Measurements from ENCODE around the gene SSC5D. TPM values are rescaled to one million over a fixed set of nuclear protein-coding genes. Genes with fewer than 3 reads are reported as not detected.

Gene SSC5D
- total and polyA plus RNA-seq, 2 experiments from 2014 or later, result 10.0 to 12.6 TPM

- Histone ChIP-seq H3F3A (ENCODE audit: insufficient read depth) (no peaks in the 10 kb centered on the region; the same call in 1 of the 2 replicates), H3K4me1 (ENCODE audit: insufficient read depth) (peaks cover 13% of the 10 kb centered on the region; the same call in 1 of the 2 replicates), H3K9me2 (ENCODE audit: insufficient read depth) (no peaks in the 10 kb centered on the region), H3K4me2 (ENCODE audit: unreplicated experiment) (peak overlapping the region; percentile 85), H3K4me3 (peak overlapping the region; percentile 87), H3K27me3 (replicated peaks; ENCODE audit: insufficient read depth) (no peaks in the 10 kb centered on the region), H3K9ac (peak overlapping the region; percentile 71), H3K36me3 (ENCODE audit: low read depth) (no peaks in the 10 kb centered on the region), H4K20me1 (ENCODE audit: insufficient read depth) (no peaks in the 10 kb centered on the region), H3K27ac (no peak overlapping the region), H2AFZ (no peak overlapping the region), H3K79me2 (ENCODE audit: insufficient read depth) (peaks cover 27% of the 10 kb centered on the region), H3K9me3 (ENCODE audit: low read depth) (no peaks in the 10 kb centered on the region)
- TF ChIP-seq EZH2 (IDR thresholded peaks at IDR 0.05; ENCODE audit: insufficient read depth, poor library complexity, severe bottlenecking), result no peak
- no peak for TF ChIP-seq EZH2phosphoT487 (IDR thresholded peaks at IDR 0.05; ENCODE audit: insufficient read depth, low read depth)
- no peak for DNase-seq
- 89% methylated on average over 13 of the region's 13 CpGs for WGBS, 2 experiments (ENCODE audit: low coverage in 1 of 2, low lambda C conversion rate in 2 of 2, missing lambda C conversion rate in 2 of 2)
- in situ Hi-C loops (cut with MboI), result no loop called here
Measured at GRCh38 chr19:55477905-55478304, 10.3 kb upstream of the SSC5D start.

DNA sequence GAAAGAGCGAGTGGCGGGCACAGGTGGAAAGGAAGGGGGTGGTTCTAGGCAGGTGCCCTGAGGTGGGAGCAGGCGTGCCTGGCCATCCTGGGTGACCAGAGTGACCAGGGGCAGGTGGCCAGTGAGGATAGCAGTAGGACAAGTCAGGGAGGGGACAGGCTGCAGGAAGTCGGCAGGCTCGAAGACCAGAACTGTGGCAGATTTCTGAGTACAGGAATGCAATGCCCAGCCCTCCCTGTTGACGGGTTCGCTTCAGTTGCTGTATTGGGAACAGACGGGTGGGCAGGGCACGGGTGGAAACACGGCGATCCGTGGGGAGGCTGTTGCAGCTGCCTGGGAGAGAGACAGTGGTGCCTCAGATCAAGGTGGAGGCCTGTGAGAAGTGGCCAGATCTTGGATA is 9.9 kb upstream of the SSC5D start:
- H3K9me2 ChIP-seq (ENCODE audit: insufficient read depth), result no peaks in the 10 kb centered on the region
- H3K4me3 ChIP-seq, result no peak overlapping the region
- TF ChIP-seq EZH2phosphoT487 (IDR thresholded peaks at IDR 0.05; ENCODE audit: insufficient read depth, low read depth) (no peak), EZH2 (IDR thresholded peaks at IDR 0.05; ENCODE audit: insufficient read depth, poor library complexity, severe bottlenecking) (no peak)
- H3K4me2 ChIP-seq (ENCODE audit: unreplicated experiment), result no peak overlapping the region
- peaks cover 13% of the 10 kb centered on the region; the same call in 1 of the 2 replicates for H3K4me1 ChIP-seq (ENCODE audit: insufficient read depth)
- WGBS, 2 experiments (ENCODE audit: low coverage in 1 of 2, low lambda C conversion rate in 2 of 2, missing lambda C conversion rate in 2 of 2), result 58 to 72% methylated on average over 10 to 12 of the region's 12 CpGs
- H3K36me3 ChIP-seq (ENCODE audit: low read depth), result no peaks in the 10 kb centered on the region
- no peak overlapping the region for H3K9ac ChIP-seq
- peaks cover 27% of the 10 kb centered on the region for H3K79me2 ChIP-seq (ENCODE audit: insufficient read depth)
- in situ Hi-C loops (cut with MboI), result no loop called here
- no peaks in the 10 kb centered on the region; the same call in 1 of the 2 replicates for H3F3A ChIP-seq (ENCODE audit: insufficient read depth)
- DNase-seq, result no peak
- no peaks in the 10 kb centered on the region for H3K27me3 ChIP-seq (replicated peaks; ENCODE audit: insufficient read depth)
- H3K27ac ChIP-seq, result no peak overlapping the region
- H3K9me3 ChIP-seq (ENCODE audit: low read depth), result no peaks in the 10 kb centered on the region
- H2AFZ ChIP-seq, result no peak overlapping the region
- H4K20me1 ChIP-seq (ENCODE audit: insufficient read depth), result no peaks in the 10 kb centered on the region

- Histone ChIP-seq H4K20me1 (ENCODE audit: insufficient read depth) (no peaks in the 10 kb centered on the region), H3F3A (ENCODE audit: insufficient read depth) (no peaks in the 10 kb centered on the region; the same call in 1 of the 2 replicates), H3K9ac (no peak overlapping the region), H3K36me3 (ENCODE audit: low read depth) (no peaks in the 10 kb centered on the region), H3K27ac (no peak overlapping the region), H3K9me2 (ENCODE audit: insufficient read depth) (no peaks in the 10 kb centered on the region), H3K27me3 (replicated peaks; ENCODE audit: insufficient read depth) (no peaks in the 10 kb centered on the region), H3K4me3 (no peak overlapping the region), H2AFZ (no peak overlapping the region), H3K79me2 (ENCODE audit: insufficient read depth) (peaks cover 29% of the 10 kb centered on the region), H3K4me1 (ENCODE audit: insufficient read depth) (peaks cover 13% of the 10 kb centered on the region; the same call in 1 of the 2 replicates), H3K4me2 (ENCODE audit: unreplicated experiment) (no peak overlapping the region), H3K9me3 (ENCODE audit: low read depth) (no peaks in the 10 kb centered on the region)
- WGBS, 2 experiments (ENCODE audit: low coverage in 1 of 2, low lambda C conversion rate in 2 of 2, missing lambda C conversion rate in 2 of 2), result 85 to 86% methylated on average over 17 of the region's 17 CpGs
- in situ Hi-C loops (cut with MboI), result no loop called here
- no peak for DNase-seq
- no peak for TF ChIP-seq EZH2phosphoT487 (IDR thresholded peaks at IDR 0.05; ENCODE audit: insufficient read depth, low read depth)
- no peak for TF ChIP-seq EZH2 (IDR thresholded peaks at IDR 0.05; ENCODE audit: insufficient read depth, poor library complexity, severe bottlenecking)
Measured at GRCh38 chr19:55479045-55479444, 9.2 kb upstream of the SSC5D start.

DNA sequence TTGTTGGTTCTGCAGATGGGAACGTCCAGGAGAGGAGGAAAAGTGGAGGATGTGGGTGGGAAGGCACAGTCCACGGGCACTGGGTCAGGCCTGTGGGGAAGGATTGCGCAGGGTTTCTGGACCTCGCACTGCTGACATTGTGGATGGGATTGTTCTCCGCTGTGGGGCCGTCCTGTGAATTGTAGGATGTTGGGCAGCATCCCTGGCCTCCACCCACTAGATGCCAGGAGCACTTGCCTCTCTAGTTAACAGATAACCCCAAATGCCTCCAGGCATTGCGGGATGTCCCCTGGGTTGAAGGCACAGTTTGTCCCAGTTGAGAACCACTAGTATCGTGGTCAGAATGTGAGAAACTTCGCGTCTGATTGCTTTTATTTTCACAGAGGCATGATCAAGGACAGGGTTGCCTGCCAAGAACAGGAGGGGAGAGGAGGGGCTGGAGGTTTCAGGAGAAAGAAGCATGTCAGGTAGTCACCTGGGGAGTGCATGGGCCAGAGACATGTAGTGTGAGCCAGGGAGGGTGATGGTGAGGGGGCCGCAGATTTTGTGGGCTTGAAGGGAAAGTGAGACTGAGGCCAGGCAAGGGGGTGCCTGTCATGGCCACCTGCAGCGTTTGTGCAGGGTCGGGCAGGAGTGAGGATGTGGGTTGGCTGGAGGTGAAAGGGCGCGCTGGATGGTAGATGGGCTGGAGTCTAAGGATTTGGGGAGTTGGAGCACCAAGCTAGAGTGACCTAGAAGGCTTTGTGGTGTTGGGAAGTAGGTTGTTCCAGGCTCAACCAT is 8.6 kb upstream of the SSC5D start:
- Histone ChIP-seq H3K79me2 (ENCODE audit: insufficient read depth) (peaks cover 35% of the 10 kb centered on the region), H3K9ac (no peak overlapping the region), H3K27me3 (replicated peaks; ENCODE audit: insufficient read depth) (no peaks in the 10 kb centered on the region), H3K4me3 (no peak overlapping the region), H3K4me2 (ENCODE audit: unreplicated experiment) (no peak overlapping the region), H3K4me1 (ENCODE audit: insufficient read depth) (peaks cover 13% of the 10 kb centered on the region; the same call in 1 of the 2 replicates), H3K9me3 (ENCODE audit: low read depth) (no peaks in the 10 kb centered on the region), H4K20me1 (ENCODE audit: insufficient read depth) (no peaks in the 10 kb centered on the region), H3K36me3 (ENCODE audit: low read depth) (no peaks in the 10 kb centered on the region), H3K9me2 (ENCODE audit: insufficient read depth) (no peaks in the 10 kb centered on the region), H3K27ac (no peak overlapping the region), H3F3A (ENCODE audit: insufficient read depth) (no peaks in the 10 kb centered on the region; the same call in 1 of the 2 replicates), H2AFZ (no peak overlapping the region)
- in situ Hi-C loops (cut with MboI), result no loop called here
- no peak for DNase-seq
- WGBS, 2 experiments (ENCODE audit: low coverage in 1 of 2, low lambda C conversion rate in 2 of 2, missing lambda C conversion rate in 2 of 2), result 76 to 77% methylated on average over 15 of the region's 15 CpGs
- TF ChIP-seq EZH2phosphoT487 (IDR thresholded peaks at IDR 0.05; ENCODE audit: insufficient read depth, low read depth), result no peak
- TF ChIP-seq EZH2 (IDR thresholded peaks at IDR 0.05; ENCODE audit: insufficient read depth, poor library complexity, severe bottlenecking), result no peak

Data from GM23248 (cell line).